Osteoblast (primary cell): ENCODE data around the gene DLGAP1. TPM values are rescaled to one million over a fixed set of nuclear protein-coding genes. Genes with fewer than 3 reads are reported as not detected.

Experiments
- DNase-seq: peaks from one replicate; pipeline ENCODE4 v3.0.0; 2011; ENCODE audit warnings: low spot score, mixed read lengths; ENCODE audit not compliant: insufficient read length; ENCODE audit errors: missing footprints
- H2AFZ ChIP-seq: 2 replicates; pipeline ENCODE4 v1.6.0; 2011; ENCODE audit warnings: mild to moderate bottlenecking, low read length
- H3K27ac ChIP-seq: 2 replicates; pipeline ENCODE4 v1.5.1; 2011; ENCODE audit warnings: mild to moderate bottlenecking, low read depth, low read length, moderate library complexity
- H3K27me3 ChIP-seq: 2 replicates; pipeline ENCODE4 v1.6.0; 2012; ENCODE audit warnings: mild to moderate bottlenecking, control low read depth, inconsistent platforms, low read length, moderate library complexity; ENCODE audit not compliant: insufficient read depth
- H3K36me3 ChIP-seq: 2 replicates; pipeline ENCODE4 v1.5.1; 2011; ENCODE audit warnings: mild to moderate bottlenecking, low read length, control low read depth, moderate library complexity; ENCODE audit not compliant: insufficient read depth
- H3K4me1 ChIP-seq: 2 replicates; pipeline ENCODE4 v1.5.1; 2011; ENCODE audit warnings: mild to moderate bottlenecking, low read length, control low read depth, moderate library complexity; ENCODE audit not compliant: insufficient read depth
- H3K4me2 ChIP-seq: 2 replicates; pipeline ENCODE4 v1.6.0; 2011; ENCODE audit warnings: mild to moderate bottlenecking, low read length; ENCODE audit not compliant: insufficient read depth
- H3K4me3 ChIP-seq: fragments of 200-600 bp; sonication (generic); 3 replicates; pipeline ENCODE4 v1.5.1; 2012; ENCODE audit warnings: mild to moderate bottlenecking, low read length, inconsistent platforms; ENCODE audit not compliant: insufficient read depth
- H3K79me2 ChIP-seq: 2 replicates; pipeline ENCODE4 v1.6.0; 2012; ENCODE audit warnings: mild to moderate bottlenecking, low read length, control low read depth, inconsistent platforms; ENCODE audit not compliant: insufficient read depth
- H3K9me3 ChIP-seq: 2 replicates; pipeline ENCODE4 v1.5.1; 2011; ENCODE audit warnings: low read depth, low read length, control low read depth
- H4K20me1 ChIP-seq: 2 replicates; pipeline ENCODE4 v1.6.0; 2012; ENCODE audit warnings: mild to moderate bottlenecking, low read length, control low read depth; ENCODE audit not compliant: insufficient read depth
- CTCF ChIP-seq: IDR thresholded peaks from 2 replicates; pipeline ENCODE4 v1.5.1; 2011; ENCODE audit warnings: mild to moderate bottlenecking, low read depth, low read length, moderate library complexity; ENCODE audit errors: extremely low read depth
- total RNA-seq: library from RNA; depleted of rRNA; stranded (reverse); fragments of >200 nt; gene quantifications from 2 replicates; pipeline ENCODE4 v1.2.3, GENCODE V29; 2012

Gene DLGAP1
- total RNA-seq, 1 donor = not detected

DNA sequence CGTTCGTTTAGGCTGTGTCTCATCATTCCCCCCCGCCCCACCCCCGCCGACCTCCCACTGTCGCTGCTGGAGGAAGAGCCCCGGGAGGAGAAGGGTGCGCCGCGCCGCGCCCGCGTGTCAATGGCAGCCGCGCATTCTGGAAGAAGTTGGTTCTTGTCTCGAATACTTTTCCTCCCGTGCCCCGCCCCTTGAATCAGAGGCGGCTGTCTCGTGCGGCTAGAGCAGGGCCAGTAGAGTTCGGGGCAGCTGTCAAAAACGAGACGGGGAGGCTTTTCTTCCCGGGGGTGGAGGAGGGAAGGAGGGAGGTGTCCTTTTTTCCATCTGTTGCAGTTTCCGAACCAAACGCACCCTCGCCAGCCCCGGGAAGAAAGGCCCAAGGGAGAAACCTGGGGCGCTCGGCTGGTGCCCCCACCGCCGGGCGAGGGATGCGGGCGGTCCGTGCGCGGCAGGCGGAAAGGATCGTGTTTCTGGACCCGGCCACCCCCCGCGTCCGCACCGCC, 1005.5 kb downstream of the DLGAP1 start:
- Histone ChIP-seq H3K4me1 (peaks cover 37% of the 10 kb centered on the region), H3K9me3 (no peaks in the 10 kb centered on the region), H3K27me3 (no peaks in the 10 kb centered on the region), H3K4me3 (peak overlapping the region; percentile 92), H4K20me1 (peaks cover 3% of the 10 kb centered on the region), H2AFZ (no peak overlapping the region), H3K79me2 (peaks cover 43% of the 10 kb centered on the region), H3K36me3 (no peaks in the 10 kb centered on the region), H3K27ac (peak overlapping the region; percentile 100), H3K4me2 (peak overlapping the region; percentile 98)
- DNase-seq = no peak
- no peak for TF ChIP-seq CTCF

DNA sequence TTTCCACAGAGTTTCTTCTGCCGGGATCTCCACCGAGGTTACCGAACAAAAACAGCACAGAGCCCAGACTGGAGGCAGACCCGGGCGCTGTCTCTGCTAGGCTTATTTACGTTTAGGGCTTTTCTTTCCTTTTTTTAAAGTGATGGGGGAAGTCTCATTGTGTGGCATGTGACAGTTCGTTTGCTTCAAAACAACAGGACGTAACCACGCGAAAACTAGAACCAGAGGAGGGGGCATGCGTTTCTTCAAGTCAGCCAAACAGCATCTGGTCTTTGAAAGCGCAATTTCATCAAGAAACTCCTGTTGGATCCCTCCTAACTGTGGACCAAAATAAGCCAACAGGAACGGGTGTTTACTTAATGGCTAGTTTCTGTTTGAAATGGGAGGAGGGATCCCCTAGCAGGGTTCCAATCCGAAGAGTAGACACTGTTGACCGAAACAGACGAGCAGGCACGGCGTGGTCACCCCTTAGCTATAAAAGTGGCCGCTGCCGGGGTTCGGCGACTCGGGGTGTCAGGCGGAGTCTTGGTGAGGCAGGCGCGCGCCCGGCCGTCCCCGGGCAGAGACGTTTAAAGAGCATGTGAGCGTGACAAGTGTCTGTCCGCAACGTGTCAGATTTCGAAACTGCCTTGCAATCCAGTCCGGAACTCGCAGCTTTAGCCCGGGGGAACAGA, 1006.1 kb downstream of the DLGAP1 start:
- Histone ChIP-seq H3K27ac (peak overlapping the region; percentile 100), H3K4me1 (peaks cover 31% of the 10 kb centered on the region), H3K4me2 (peak overlapping the region; percentile 98), H3K79me2 (peaks cover 37% of the 10 kb centered on the region), H2AFZ (peak overlapping the region; percentile 32), H3K27me3 (no peaks in the 10 kb centered on the region), H3K9me3 (no peaks in the 10 kb centered on the region), H3K36me3 (no peaks in the 10 kb centered on the region), H4K20me1 (peaks cover under 1% of the 10 kb centered on the region), H3K4me3 (peak overlapping the region; percentile 92)
- TF ChIP-seq CTCF = no peak
- DNase-seq = peak; percentile 80

DNA sequence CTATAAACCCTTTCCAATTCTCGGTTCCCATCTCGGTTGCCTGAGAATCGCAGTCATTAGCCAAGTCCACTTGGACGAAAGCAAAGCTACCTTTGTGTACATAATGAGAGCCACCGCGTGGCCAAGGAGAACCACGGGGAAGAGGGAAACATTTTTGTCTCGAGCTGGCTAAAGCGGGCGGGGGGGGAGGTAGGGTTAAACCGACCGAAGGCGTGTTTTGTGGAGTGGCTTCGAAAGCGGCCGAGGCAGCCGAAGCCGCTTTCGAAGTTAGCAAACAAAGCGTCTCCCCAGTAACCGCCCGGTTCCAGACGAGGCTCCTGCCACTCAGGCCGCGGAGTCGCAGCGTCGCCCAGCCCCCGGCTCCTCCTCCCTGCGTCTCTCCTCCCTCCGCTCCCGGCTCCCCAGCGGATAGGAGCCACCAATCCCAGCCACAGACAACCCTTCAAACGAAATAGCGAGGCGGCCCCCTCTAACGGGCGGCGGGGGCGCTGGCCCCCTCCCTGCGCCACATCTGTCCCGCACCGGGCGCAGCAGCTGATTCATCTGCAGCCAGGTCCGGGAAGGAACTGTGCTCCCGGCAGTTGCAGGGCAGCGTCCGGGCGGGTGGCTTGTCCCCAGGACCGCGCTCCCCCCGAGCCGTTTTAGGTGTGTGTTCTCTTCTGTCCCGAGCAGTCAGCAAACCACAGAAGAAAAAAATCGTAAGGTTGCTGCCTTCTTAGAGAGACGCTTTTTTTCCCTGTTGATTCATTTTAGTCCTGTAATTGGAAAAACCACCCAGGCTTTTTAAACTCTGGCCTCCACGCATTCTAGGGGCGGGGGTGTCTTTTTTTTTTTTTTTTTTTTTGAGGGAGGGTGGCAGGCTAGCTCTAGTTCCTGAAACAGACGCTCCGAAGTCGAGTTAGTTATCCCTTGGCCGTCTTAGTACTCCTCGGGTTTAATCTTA, 1006.9 kb downstream of the DLGAP1 start:
- Histone ChIP-seq H4K20me1 (no peaks in the 10 kb centered on the region), H3K36me3 (no peaks in the 10 kb centered on the region), H3K27ac (peak overlapping the region; percentile 100), H3K4me3 (peak overlapping the region; percentile 92), H3K9me3 (no peaks in the 10 kb centered on the region), H3K27me3 (no peaks in the 10 kb centered on the region), H3K4me1 (peaks cover 25% of the 10 kb centered on the region), H2AFZ (peak overlapping the region; percentile 79), H3K79me2 (peaks cover 35% of the 10 kb centered on the region), H3K4me2 (peak overlapping the region; percentile 98)
- peak; percentile 96 for DNase-seq
- TF ChIP-seq CTCF = peak; percentile 20
